MM.1S (cell line): ENCODE data around the gene SLC25A33.

Experiments
- EZH2 ChIP-seq: fragments of 300-600 bp; sonication (generic); optimal IDR thresholded peaks from 2 replicates; pipeline ENCODE3; 2017; ENCODE audit warnings: low read depth, mild to moderate bottlenecking, antibody characterized with exemption, low read length, mixed read lengths
- EZH2phosphoT487 ChIP-seq: fragments of 300-600 bp; sonication (generic); IDR thresholded peaks from 2 replicates; pipeline ENCODE4 v1.6.1; 2018; ENCODE audit warnings: antibody characterized with exemption, low read length
- TF ChIP-seq, protein P1 (sequence below): fragments of 300-600 bp; sonication (generic); IDR thresholded peaks from 2 replicates; pipeline ENCODE4 v1.5.1; 2016; ENCODE audit warnings: antibody characterized with exemption, low read length, mixed read lengths

DNA sequence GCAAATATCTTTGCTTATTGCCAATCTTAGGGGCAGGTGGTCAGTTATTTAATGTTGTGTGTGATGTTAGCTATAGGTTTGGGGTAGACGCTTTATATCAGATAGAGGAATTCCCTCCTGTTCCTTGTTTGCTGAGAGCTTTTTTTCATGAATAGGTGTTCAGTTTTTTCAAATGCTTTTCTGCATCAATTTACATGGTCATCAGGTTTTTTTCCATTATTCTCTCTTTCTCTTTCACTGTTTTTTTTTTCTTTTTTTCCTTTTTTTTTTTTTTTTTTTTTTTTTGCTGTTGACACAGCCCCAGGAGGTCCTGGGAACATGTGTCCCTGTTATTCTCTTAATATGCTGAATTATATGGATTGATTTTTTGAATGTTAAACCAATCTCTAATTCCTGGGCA, 3.0 kb upstream of the SLC25A33 start:
- TF ChIP-seq, protein P1, sequence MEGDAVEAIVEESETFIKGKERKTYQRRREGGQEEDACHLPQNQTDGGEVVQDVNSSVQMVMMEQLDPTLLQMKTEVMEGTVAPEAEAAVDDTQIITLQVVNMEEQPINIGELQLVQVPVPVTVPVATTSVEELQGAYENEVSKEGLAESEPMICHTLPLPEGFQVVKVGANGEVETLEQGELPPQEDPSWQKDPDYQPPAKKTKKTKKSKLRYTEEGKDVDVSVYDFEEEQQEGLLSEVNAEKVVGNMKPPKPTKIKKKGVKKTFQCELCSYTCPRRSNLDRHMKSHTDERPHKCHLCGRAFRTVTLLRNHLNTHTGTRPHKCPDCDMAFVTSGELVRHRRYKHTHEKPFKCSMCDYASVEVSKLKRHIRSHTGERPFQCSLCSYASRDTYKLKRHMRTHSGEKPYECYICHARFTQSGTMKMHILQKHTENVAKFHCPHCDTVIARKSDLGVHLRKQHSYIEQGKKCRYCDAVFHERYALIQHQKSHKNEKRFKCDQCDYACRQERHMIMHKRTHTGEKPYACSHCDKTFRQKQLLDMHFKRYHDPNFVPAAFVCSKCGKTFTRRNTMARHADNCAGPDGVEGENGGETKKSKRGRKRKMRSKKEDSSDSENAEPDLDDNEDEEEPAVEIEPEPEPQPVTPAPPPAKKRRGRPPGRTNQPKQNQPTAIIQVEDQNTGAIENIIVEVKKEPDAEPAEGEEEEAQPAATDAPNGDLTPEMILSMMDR: no peak
- TF ChIP-seq EZH2 (no peak), EZH2phosphoT487 (no peak)
